GM12872 (cell line): ENCODE results near the gene RGS14.

Source experiments
- CTCF ChIP-seq: IDR thresholded peaks from 3 replicates; pipeline ENCODE4 v1.5.1; 2011; ENCODE audit warnings: low read depth, mild to moderate bottlenecking, low read length, moderate library complexity; ENCODE audit not compliant: insufficient read depth

RGS14 gene

GRCh38 chr5:177346820-177347219, 10.9 kb upstream of the RGS14 start:
- no peak for TF ChIP-seq CTCF

GRCh38 chr5:177347699-177348098, 10.0 kb upstream of the RGS14 start:
- no peak for TF ChIP-seq CTCF

- no peak for TF ChIP-seq CTCF
These were observed 8.4 kb upstream of the RGS14 start for GRCh38 chr5:177349362-177349647.

- no peak for TF ChIP-seq CTCF
These were observed 8.0 kb upstream of the RGS14 start for GRCh38 chr5:177349762-177350161.

GRCh38 chr5:177350776-177351391, 6.8 kb upstream of the RGS14 start:
- no peak for TF ChIP-seq CTCF

GRCh38 chr5:177351392-177352329, 6.1 kb upstream of the RGS14 start, which contains the start of gene LMAN2:
TSS of gene LMAN2 (minus strand) at chr5:177351668. CDS start at chr5:177351647, 21 bp downstream.
- TF ChIP-seq CTCF, result no peak

- TF ChIP-seq CTCF, result no peak
These were observed 4.6 kb upstream of the RGS14 start for GRCh38 chr5:177353093-177353492.
